HG03139 (cell line): ENCODE data around the gene TRIOBP.

Experiments used
- ATAC-seq: cut with Tn5 transposase; IDR thresholded peaks from one replicate; pipeline ENCODE4 v1.9.1; 2021; ENCODE audit not compliant: unreplicated experiment

Gene TRIOBP

DNA sequence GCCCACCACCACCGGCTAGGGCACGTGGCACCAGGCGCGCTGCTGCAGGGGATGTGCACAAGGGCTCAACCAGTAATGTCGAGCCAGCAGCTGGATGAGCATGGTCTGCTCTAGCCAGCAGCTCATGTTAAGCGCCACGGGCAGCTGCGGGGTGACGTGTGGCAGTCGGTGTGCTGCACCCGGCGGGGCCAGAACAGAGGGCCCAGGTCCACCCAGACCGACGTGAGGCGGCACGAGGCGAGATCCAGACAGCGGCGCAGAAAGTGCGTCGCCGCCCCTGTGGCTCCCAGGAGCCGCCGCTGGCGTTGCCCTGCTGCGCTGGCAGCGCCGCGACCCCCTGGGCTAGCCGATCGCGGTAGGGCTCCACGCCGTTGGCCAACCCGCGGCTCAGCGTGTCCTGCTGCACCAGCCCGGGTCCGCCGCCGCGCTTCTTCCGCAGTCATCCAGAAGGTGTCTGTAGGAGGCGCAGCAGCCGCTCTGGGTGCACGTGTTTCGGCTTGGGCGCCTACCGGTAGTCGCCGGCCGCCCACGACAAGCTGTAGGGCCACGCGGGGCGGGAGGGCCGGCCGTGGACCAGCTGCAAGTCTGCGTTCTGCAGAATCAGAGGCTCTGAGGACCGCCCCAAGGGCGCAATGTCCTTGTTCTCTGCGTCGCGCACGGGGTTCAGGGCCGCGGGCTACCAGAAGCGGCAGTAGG lies 121.7 kb downstream of the TRIOBP start:
- ATAC-seq = no peak

DNA sequence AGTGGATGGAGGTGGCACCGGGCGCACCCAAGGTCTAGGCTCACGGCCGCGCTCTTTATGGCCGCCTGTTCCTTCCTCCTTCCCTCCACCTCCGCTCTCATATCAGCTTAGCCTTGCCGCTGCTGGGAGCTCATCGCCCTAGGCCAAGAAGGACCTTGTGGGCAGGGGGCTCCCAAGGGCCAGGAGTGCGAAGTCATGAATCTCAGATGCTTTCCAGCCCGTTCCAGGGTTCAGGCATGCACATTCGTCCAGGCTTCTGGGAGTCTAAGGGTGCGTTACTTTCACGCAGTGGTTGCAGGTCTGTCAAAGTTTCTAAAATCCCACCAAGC lies 122.2 kb downstream of the TRIOBP start:
- ATAC-seq = no peak

DNA sequence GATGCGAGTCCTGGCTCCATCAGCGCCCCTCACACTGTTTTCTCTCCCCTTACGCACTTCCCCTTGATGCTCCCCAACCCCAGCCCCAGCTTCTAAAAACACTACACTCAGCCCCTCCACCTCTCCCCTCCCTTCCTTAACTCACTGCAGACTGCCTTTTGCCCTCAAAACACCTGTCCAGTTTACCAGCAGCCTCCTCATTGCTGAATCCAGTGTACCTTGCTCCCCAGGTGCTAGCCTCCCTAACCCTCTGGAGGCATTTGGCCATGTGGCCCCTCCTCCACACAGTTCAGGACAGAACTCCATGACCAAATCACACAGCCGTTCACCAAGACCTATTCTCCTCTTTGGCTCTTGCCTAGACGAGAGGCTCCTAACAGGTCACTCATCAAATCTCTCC lies 123.5 kb downstream of the TRIOBP start:
- no peak for ATAC-seq

DNA sequence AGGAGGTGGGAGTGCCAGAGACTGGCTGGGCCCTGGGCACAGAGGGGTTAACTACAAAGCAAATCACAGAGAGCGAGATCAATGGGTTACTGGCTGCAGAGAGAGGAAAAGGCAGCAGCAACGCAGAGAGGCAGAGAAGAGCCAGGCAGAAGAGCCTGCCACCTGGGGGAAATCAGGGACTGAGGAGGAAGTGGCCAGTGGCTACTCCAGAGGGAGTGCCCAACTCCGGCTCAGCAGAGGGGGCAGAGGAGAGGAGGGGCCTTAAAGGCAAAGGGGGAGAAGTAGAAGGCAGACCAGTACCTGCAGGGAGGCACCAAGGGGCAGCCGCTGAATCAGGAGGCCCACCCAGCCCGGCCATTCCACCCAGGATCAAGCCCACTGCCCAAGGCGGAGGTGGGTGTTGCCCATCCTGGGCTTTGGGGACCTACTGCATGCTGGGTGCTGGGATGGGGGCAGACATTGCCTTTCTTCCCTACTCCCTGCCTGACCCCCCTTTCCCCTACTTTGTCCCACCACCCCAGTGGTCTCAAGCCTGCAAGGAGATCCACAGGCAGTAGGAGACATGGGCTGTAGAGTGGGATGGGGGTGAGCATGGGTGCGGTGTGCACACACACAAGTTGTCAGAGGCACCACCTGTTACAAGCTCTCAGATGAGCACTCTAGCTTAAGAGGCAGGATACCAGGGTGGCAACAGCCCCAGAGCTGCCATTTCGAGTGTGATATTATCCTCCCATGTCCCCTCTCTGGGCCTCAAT lies 125.4 kb downstream of the TRIOBP start:
- ATAC-seq = no peak

DNA sequence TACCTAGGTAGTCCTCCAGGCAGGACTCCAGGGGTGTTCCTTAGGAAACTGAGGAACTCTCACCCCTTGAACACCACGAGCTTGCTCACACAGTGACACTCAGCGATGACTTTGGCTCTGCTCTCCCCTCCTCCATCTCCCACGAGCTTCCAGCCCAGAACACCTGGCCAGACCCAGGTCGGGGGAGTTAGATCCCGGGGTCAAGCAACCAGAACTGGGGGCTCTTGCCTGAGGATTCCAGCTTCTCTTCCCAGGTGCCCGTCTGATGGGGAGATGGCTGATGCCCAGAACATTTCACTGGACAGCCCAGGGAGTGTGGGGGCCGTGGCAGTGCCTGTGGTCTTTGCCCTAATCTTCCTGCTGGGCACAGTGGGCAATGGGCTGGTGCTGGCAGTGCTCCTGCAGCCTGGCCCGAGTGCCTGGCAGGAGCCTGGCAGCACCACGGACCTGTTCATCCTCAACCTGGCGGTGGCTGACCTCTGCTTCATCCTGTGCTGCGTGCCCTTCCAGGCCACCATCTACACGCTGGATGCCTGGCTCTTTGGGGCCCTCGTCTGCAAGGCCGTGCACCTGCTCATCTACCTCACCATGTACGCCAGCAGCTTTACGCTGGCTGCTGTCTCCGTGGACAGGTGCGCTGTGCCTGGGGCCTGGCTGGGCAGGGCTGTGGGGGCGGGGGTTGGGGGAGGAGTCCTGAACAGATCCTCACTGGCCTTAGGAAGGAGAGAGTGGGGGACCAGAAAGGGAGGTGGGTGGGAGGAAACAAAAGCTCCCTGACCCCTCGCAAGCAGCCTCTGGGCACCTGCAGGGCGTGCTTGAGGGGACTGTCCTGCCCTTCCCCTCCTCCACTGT lies 126.5 kb downstream of the TRIOBP start, which contains the start of gene GALR3:
GALR3 (plus strand) TSS at position 249 of the 852 bp plus-strand sequence; CDS start at position 274, 25 bp downstream.
- ATAC-seq = no peak

DNA sequence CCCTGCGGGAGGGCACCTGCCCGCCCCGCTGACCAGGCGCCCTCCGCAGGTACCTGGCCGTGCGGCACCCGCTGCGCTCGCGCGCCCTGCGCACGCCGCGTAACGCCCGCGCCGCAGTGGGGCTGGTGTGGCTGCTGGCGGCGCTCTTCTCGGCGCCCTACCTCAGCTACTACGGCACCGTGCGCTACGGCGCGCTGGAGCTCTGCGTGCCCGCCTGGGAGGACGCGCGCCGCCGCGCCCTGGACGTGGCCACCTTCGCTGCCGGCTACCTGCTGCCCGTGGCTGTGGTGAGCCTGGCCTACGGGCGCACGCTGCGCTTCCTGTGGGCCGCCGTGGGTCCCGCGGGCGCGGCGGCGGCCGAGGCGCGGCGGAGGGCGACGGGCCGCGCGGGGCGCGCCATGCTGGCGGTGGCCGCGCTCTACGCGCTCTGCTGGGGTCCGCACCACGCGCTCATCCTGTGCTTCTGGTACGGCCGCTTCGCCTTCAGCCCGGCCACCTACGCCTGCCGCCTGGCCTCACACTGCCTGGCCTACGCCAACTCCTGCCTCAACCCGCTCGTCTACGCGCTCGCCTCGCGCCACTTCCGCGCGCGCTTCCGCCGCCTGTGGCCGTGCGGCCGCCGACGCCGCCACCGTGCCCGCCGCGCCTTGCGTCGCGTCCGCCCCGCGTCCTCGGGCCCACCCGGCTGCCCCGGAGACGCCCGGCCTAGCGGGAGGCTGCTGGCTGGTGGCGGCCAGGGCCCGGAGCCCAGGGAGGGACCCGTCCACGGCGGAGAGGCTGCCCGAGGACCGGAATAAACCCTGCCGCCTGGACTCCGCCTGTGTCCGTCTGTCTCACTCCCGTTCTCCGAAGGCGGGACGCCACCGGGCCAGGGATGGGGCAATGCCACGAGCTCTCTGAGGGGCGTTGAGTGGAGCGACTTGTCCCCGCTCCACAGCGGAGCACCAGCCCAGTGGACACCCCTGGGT lies 128.1 kb downstream of the TRIOBP start:
- no peak for ATAC-seq
